Measurements from ENCODE around the gene PRDM8.
A peak's percentile ranks its signal among the peaks of the same experiment; 100 is the strongest.

PRDM8 gene

GRCh38 chr4:80183250-80184052, 13.9 kb upstream of the PRDM8 start:
- ATAC-seq (peak; percentile 33), DNase-seq (peak; percentile 48)

GRCh38 chr4:80184053-80184824, 13.1 kb upstream of the PRDM8 start:
- peak; percentile 87 for ATAC-seq
- peak; percentile 99 for DNase-seq

DNA sequence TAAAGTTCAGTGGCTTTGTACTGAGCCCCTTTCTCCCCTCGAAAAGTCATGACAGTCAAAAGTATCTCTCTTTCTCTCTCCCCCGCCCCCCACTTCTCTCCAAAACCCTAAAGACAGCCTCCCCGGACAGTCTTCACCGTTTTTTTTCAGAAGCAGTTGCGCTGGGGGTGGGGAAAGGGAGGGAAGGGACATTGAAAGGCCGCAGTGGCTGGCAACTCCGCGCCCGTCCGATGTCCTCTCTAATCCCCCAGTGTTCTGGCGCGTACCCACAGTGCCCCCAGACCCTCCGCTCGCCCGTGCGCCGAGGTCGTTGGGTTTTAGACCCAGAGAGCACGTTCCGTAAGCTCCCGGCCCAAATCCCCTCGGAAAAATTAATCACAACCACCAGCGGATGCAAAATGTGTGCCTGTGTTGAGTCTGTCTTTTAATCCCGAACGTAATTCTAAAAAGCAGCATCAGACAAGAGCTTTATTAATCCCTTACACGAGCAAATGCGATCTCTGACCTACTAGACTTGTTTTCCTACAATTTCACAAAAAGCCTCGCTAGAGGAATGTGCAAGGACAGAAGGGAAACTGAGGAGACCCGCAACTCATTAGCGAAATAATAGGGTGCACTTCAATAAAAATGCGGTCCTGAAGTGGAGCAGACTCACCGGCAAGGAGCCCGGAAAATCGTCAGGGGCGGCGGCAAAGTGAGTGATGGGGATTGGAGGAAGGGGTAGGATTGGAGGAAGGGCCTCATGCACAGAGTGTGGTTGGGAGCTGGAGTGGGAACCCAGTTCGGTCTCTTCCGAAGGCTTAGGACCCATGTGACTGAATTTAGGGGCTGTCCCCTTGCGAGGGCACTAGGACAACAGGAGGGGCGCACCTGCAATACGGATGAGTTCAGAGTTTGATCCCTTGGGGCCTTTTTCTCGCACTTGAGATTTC, 12.2 kb upstream of the PRDM8 start:
- DNase-seq (peak; percentile 38), ATAC-seq (no peak)

DNA sequence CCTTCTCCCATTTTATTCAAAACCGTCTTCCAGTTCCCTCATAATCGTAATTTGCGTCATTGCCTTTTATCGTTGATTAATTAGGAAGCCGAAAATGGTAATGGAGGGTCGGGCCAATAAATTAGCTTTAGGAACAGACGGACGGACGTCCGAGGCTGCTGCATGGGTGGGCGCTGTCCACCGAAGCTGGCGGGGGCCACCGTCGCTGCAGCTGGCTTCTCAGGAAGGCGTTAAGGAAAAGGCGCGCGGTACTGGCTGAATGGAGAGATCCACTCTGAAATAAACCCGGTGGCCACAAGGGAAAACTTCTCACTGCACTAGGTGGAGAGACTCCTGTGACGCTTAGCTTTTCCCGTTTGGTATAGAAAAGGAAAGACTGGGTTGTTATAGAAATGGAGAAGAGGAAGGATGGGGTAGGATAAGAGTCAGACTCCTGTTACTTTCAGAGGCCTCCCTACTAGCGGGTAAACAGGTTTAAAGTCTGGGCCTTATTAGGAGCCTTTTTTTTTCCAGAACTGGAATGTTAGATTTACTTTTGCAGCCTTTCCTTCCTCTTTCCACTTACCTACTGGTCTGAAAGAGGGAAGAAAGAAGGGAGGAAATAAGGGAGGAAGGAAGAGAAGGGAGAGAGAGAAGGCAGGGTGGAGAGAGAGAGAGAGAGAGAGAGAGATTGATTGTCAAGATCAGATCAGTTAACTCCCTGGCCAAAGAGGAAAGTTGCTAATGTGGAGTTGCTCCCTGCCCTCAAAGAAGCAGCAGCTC, 11.3 kb upstream of the PRDM8 start:
- DNase-seq = no peak
- no peak for ATAC-seq

DNA sequence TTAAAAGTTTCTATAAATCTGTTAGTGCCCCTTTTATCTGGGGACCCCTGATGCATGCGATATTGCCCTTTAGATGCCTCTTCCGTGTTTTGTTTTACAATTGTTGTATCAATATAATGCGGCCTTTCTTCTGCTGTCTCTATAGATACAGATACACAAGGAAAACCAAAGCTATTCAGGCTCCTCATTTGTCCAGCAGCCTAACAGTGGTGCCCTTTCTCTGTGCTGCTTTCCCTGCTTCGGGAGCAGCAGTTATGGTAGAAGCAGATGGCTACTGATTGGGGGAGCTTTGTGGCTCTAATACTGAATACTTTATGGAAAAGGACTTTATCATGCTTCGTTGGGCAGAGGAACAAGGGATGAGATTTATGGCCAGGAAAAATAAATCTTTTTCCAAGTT, 10.6 kb upstream of the PRDM8 start:
- ATAC-seq = no peak

DNA sequence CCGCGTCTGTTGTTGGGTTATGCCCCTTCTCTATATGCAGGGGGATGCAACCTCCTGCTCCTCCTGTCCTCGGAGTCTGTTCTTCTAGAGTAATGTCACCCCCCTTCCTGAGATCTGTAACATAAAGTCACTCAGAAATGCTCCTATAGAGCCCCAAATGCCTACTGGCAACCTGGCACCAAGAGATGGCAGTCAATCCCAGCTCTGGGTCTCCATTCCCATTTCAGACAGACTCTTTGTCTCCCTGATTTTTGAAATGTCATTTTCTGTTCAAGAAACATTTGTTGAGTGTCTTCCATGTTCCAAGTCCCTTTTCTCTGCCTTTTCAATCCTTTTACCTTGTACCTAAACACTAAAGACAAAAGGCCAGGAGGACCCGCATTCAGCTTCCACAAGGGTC, 9.6 kb upstream of the PRDM8 start:
- ATAC-seq (no peak), DNase-seq (no peak)

More for the DNA sequence above, 10.6 kb upstream of the PRDM8 start:
- DNase-seq = no peak

DNA sequence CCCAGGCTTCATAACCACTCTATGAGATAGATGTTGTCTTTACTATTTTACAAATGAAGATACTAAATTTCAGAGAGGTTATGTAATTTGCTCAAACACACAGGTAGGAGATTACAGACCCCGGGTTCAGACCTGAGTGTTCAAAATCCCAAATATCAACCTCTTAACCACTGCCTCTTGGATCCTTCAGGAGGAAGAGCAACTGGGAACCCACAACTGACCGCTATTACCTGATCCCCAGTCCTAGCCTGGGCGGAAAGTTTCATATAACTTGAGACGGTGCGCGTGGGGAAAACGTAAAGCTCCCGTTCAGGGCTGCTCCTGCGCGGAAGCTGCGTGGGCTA, 8.9 kb upstream of the PRDM8 start:
- DNase-seq (no peak), ATAC-seq (no peak)

- ATAC-seq (no peak), DNase-seq (no peak)
Observed at GRCh38 chr4:80188801-80189458, 8.4 kb upstream of the PRDM8 start.

- DNase-seq (no peak), ATAC-seq (no peak)
Observed at GRCh38 chr4:80189581-80189955, 7.7 kb upstream of the PRDM8 start.

GRCh38 chr4:80189956-80190677, 7.2 kb upstream of the PRDM8 start:
- ATAC-seq (no peak), DNase-seq (no peak)

DNA sequence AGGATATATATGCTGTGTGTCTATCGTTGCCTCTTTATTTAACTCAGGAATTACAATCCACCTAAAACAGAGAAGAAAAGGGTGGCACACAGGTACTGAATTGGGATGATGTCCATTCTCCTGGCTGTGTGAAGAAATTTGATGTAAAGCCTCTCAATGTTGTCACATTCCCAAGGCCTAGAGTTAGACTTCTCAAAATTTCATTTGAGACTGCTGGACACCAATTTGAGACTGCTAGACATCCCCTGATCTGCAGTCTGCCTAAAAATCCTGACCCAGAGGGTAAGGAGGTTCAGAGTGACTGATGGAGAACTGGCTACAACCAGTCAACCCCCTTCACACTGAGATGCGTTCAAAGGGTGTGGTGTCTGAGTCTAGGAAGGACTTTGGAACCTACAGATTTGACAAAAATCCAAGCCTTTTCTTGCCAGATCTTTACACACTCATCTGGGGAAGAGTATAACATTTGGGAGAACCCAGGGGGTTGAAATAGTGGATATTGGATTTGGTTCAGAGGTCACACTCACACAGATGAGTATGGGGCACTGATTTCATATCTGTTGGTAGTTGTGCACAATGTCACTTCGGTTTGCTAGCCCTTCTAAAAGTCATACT, 4.9 kb upstream of the PRDM8 start:
- ATAC-seq = no peak
- no peak for DNase-seq

DNA sequence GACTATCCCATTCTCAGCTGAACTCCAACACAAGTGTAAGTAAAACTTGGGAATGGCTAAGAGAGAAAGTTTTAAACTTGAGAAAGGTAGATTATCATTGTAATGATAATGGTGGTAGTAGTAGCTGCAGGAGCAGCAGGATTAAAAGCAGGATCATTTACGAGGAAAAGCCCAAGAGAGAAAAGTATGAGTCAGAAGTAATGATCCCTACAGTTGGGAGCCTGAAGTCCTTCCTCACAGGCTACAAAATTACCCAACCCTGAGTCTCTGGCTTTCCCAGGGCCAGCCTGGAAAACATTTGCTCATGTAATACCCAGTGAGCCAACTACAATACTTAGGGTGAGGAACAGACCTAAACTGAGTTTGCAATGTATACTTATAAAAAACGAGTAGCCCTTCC, 4.4 kb upstream of the PRDM8 start:
- DNase-seq = no peak

GRCh38 chr4:80195441-80196140, 1.7 kb upstream of the PRDM8 start:
- DNase-seq (no peak), ATAC-seq (no peak)

More for the DNA sequence above, 4.4 kb upstream of the PRDM8 start:
- no peak for ATAC-seq

GRCh38 chr4:80196259-80196921, 913 bp upstream of the PRDM8 start:
- ATAC-seq = no peak

GRCh38 chr4:80197601-80198440, 518 bp downstream of the PRDM8 start:
- DNase-seq = no peak

More at GRCh38 chr4:80196259-80196921, 913 bp upstream of the PRDM8 start:
- DNase-seq = no peak

DNA sequence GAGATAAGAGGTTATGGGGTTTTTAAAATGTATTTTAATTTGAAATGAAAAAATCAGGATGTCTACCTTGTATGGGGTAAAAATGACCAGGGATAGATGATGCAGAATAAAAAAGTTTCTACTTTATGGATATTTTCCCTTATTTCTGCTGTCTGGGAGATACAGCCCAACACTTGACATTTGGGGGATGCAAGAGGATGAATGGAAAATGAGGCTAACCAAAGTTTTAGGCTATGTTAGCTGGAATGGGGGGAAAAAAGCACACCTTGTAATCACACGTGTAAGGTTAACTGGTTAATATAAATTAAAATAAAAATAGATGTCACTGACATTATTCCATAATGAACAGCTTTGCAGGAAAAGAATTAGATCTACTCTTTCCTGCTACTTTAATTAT, 1.1 kb downstream of the PRDM8 start:
- ATAC-seq = no peak
- DNase-seq = no peak

More at GRCh38 chr4:80197601-80198440, 518 bp downstream of the PRDM8 start:
- ATAC-seq = no peak

DNA sequence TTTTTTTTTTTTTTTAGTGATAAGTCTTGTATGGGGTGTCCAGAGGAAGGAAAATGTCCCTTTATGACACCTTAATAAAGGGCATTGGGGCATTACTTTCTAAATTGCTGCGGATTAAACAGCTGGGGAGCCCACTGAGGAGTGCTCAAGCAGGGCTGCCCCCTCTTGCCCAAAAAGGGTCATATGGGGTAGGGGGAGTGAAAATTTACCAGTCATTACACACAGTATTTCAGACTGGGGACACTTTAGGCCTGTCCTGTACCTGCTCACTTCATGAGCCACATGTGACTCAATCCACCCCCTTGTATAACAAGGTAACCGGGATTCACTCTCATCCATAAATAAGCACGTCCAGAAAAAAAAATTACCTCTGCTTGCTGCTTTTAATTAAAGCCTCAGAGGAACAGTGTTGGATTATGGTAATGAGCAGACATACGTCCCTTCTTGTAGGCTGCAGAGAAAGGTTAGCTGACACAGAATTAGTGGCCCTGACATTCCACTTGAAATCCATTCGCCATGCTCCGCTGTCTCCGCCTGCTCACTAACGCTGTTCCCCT, 1.8 kb downstream of the PRDM8 start:
- ATAC-seq (no peak), DNase-seq (no peak)

DNA sequence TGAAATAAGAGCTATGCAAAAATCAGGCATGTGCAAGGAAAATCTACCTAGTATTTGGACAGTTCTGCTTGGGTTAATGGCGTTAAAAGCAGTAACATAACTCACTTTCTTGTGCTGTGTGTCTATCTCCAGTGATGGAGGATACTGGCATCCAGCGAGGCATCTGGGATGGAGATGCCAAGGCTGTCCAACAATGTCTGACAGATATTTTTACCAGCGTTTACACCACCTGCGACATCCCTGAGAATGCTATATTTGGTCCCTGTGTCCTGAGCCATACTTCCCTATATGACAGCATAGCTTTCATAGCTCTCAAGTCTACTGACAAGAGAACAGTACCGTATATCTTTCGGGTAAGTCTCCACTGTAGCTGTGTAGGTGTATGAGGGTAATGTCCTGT, 2.6 kb downstream of the PRDM8 start:
- DNase-seq (no peak), ATAC-seq (no peak)
